ENCODE data around the gene RAD51AP2.

RAD51AP2 gene

GRCh38 chr2:17470855-17471641 lies 47.2 kb downstream of the RAD51AP2 start:
- H3K4me3 ChIP-seq (ENCODE audit: low read length), result no peak overlapping the region
- TF ChIP-seq CTCF (IDR thresholded peaks at IDR 0.05; ENCODE audit: insufficient read depth, low read depth, low read length, missing control alignments), result peak; percentile 70
- peak; percentile 66 for DNase-seq (ENCODE audit: low read depth)

- DNase-seq (ENCODE audit: low read depth), result no peak
Measured at GRCh38 chr2:17461087-17461475, 57.2 kb downstream of the RAD51AP2 start.

More at GRCh38 chr2:17461087-17461475, 57.2 kb downstream of the RAD51AP2 start:
- H3K4me3 ChIP-seq (ENCODE audit: low read length), result no peak overlapping the region
- TF ChIP-seq CTCF (IDR thresholded peaks at IDR 0.05; ENCODE audit: insufficient read depth, low read depth, low read length, missing control alignments), result no peak
